Liver (tissue), 9 donors: ENCODE measurements around the gene GATB. TPM values are rescaled to one million over a fixed set of nuclear protein-coding genes. Genes with fewer than 3 reads are reported as not detected.
"Not testable (repeated sequence)": the region's sequence is repeated elsewhere in the genome, so short reads cannot be mapped to it uniquely, and the experiment has no call there.

Experiments used
- DNase-seq: peaks from one replicate; pipeline ENCODE4 v3.0.0-alpha.2; 2017; ENCODE audit warnings: low spot score
- H3K27ac ChIP-seq, 2 donors: one replicate each; pipeline ENCODE4 v1.7.0; 2013; ENCODE audit warnings: inconsistent platforms in 2 of 2, low read length in 2 of 2, control low read depth in 1 of 2, low read depth in 1 of 2, mild to moderate bottlenecking in 1 of 2
- H3K27me3 ChIP-seq, 4 donors: one replicate each; pipeline versions ENCODE4 v1.6.1 to v1.7.0; 2013; ENCODE audit warnings: low read length in 3 of 4, inconsistent platforms in 1 of 4, mild to moderate bottlenecking in 1 of 4, moderate library complexity in 1 of 4; ENCODE audit not compliant: control insufficient read depth in 4 of 4, insufficient read depth in 4 of 4
- H3K36me3 ChIP-seq, 4 donors: one replicate each; pipeline versions ENCODE4 v1.6.1 to v1.7.0; 2013; ENCODE audit warnings: low read length in 3 of 4, mild to moderate bottlenecking in 3 of 4, low read depth in 1 of 4, moderate library complexity in 1 of 4; ENCODE audit not compliant: control insufficient read depth in 4 of 4, insufficient read depth in 3 of 4
- H3K4me1 ChIP-seq, 4 donors: one replicate each; pipeline versions ENCODE4 v1.6.1 to v1.7.0; 2013; ENCODE audit warnings: low read length in 3 of 4, mild to moderate bottlenecking in 3 of 4, moderate library complexity in 1 of 4; ENCODE audit not compliant: control insufficient read depth in 4 of 4, insufficient read depth in 4 of 4
- H3K4me3 ChIP-seq, 3 donors: one replicate each; pipeline versions ENCODE4 v1.6.1 to v1.7.0; 2013; ENCODE audit warnings: low read length in 3 of 3, control low read depth in 1 of 3, low read depth in 1 of 3, mild to moderate bottlenecking in 1 of 3
- H3K9ac ChIP-seq, 2 donors: one replicate each; pipeline ENCODE4 v1.7.0; 2013; ENCODE audit warnings: low read length in 2 of 2, mild to moderate bottlenecking in 2 of 2, moderate library complexity in 2 of 2, control low read depth in 1 of 2, low read depth in 1 of 2
- H3K9me3 ChIP-seq, 4 donors: one replicate each; pipeline versions ENCODE4 v1.6.1 to v1.7.0; 2013; ENCODE audit warnings: low read length in 3 of 4; ENCODE audit not compliant: control insufficient read depth in 4 of 4
- CTCF ChIP-seq: fragments of 150-350 bp; IDR thresholded peaks from 2 replicates; pipeline ENCODE4 v1.5.1; 2017; ENCODE audit warnings: improper control_type of control experiment, low read depth, low read length; ENCODE audit not compliant: missing input control
- EGR1 ChIP-seq, 2 donors: IDR thresholded peaks; 2 replicates each; pipeline ENCODE4 v1.6.1; 2016 to 2018; ENCODE audit warnings: antibody characterized with exemption in 2 of 2, low read depth in 2 of 2
- FOXA1 ChIP-seq: IDR thresholded peaks from 2 replicates; pipeline ENCODE4 v1.6.1; 2016; ENCODE audit warnings: antibody characterized with exemption
- FOXA2 ChIP-seq: IDR thresholded peaks from 2 replicates; pipeline ENCODE4 v1.6.1; 2016; ENCODE audit warnings: antibody characterized with exemption
- GABPA ChIP-seq, 2 donors: IDR thresholded peaks in 1 of 2; conservative IDR thresholded peaks in 1 of 2; 2 replicates each; pipeline ENCODE4 v1.6.1; 2016; ENCODE audit warnings: antibody characterized with exemption in 2 of 2, mild to moderate bottlenecking in 1 of 2, moderate library complexity in 1 of 2
- HNF4A ChIP-seq, 2 donors: conservative IDR thresholded peaks; 2 replicates each; pipeline ENCODE4 v1.6.1; 2016; ENCODE audit warnings: antibody characterized with exemption in 2 of 2, mild to moderate bottlenecking in 2 of 2
- HNF4G ChIP-seq: IDR thresholded peaks from 2 replicates; pipeline ENCODE4 v1.6.1; 2016; ENCODE audit warnings: antibody characterized with exemption
- JUND ChIP-seq, 2 donors: IDR thresholded peaks; 2 replicates each; pipeline ENCODE4 v1.6.1; 2016; ENCODE audit warnings: antibody characterized with exemption in 2 of 2
- MAX ChIP-seq: IDR thresholded peaks from 2 replicates; pipeline ENCODE4 v1.6.1; 2016; ENCODE audit warnings: antibody characterized with exemption
- NR2F2 ChIP-seq: IDR thresholded peaks from 2 replicates; pipeline ENCODE4 v1.6.1; 2016; ENCODE audit warnings: antibody characterized with exemption
- RAD21 ChIP-seq, 2 donors: IDR thresholded peaks; 2 replicates each; pipeline ENCODE4 v1.6.1; 2016; ENCODE audit warnings: antibody characterized with exemption in 2 of 2, mild to moderate bottlenecking in 2 of 2
- REST ChIP-seq: IDR thresholded peaks from 2 replicates; pipeline ENCODE4 v1.6.1; 2016; ENCODE audit warnings: antibody characterized with exemption, mild to moderate bottlenecking
- RXRA ChIP-seq, 2 donors: IDR thresholded peaks; 2 replicates each; pipeline ENCODE4 v1.6.1; 2017 to 2018; ENCODE audit warnings: antibody characterized with exemption in 2 of 2, mild to moderate bottlenecking in 1 of 2
- SP1 ChIP-seq: IDR thresholded peaks from 2 replicates; pipeline ENCODE4 v1.6.1; 2018; ENCODE audit warnings: antibody characterized with exemption, mild to moderate bottlenecking
- TAF1 ChIP-seq: conservative IDR thresholded peaks from 2 replicates; pipeline ENCODE4 v1.6.1; 2016; ENCODE audit warnings: antibody characterized with exemption, mild to moderate bottlenecking
- YY1 ChIP-seq: IDR thresholded peaks from 2 replicates; pipeline ENCODE4 v1.6.1; 2016; ENCODE audit warnings: antibody characterized with exemption, mild to moderate bottlenecking
- ZBTB33 ChIP-seq: IDR thresholded peaks from 2 replicates; pipeline ENCODE4 v1.6.1; 2016; ENCODE audit warnings: antibody characterized with exemption
- WGBS: extraction: QIAGEN DNeasy Blood & Tissue Kit; methylation state at CpG from one replicate; pipeline ENCODE4 v1.1.7; 2013; 5-methylcytosine and 5-hydroxymethylcytosine counted together
- polyA plus RNA-seq, 2 donors: library from polyadenylated mRNA; stranded (reverse) in 1 of 2; unstranded in 1 of 2; fragments of 200-250 nt in 1 of 2; fragments of >200 nt in 1 of 2; fragmentation: Nextera tagmentation in 1 of 2; extraction: Ambion mirVana in 1 of 2; gene quantifications; one replicate each; pipeline versions ENCODE4 v1.2.1 to v1.2.3, GENCODE V29; 2013 to 2015
- total RNA-seq, 2 donors: library from RNA; depleted of rRNA; stranded (reverse); fragments of >200 nt; gene quantifications; one replicate each; pipeline ENCODE4 v1.2.3, GENCODE V29; 2014
- donor health status: healthy.
- donor health status: healthy.
- donor health status: healthy.
- donor health status: healthy.
- donor health status: healthy.

The GATB gene
- total and polyA plus RNA-seq, 4 donors = 10.4 to 17.3 (median 12.5) TPM

- WGBS = 100% methylated on average over 1 of the region's 1 CpG
- Histone ChIP-seq H3K27me3 (no peaks in the 10 kb centered on the region), H3K4me1 (no peaks in the 10 kb centered on the region), H3K9me3 (peaks cover 0 to 8% (median 4%) of the 10 kb centered on the region in 4 donors), H3K9ac (no peak overlapping the region), H3K36me3 (peaks cover 0 to 8% (median 1%) of the 10 kb centered on the region in 4 donors), H3K27ac (no peak overlapping the region), H3K4me3 (no peak overlapping the region)
- DNase-seq = no peak
- TF ChIP-seq EGR1 (IDR thresholded peaks at IDR 0.05; ENCODE audit: low read depth in 2 of 2) (no peak), MAX (no peak), HNF4G (no peak), ZBTB33 (no peak), CTCF (no peak), RXRA (IDR thresholded peaks at IDR 0.05) (no peak), JUND (IDR thresholded peaks at IDR 0.05) (no peak), REST (no peak), TAF1 (no peak), SP1 (no peak), RAD21 (IDR thresholded peaks at IDR 0.05) (no peak), GABPA (IDR thresholded peaks at IDR 0.05 in 1 of 2, conservative IDR thresholded peaks at IDR 0.05 in 1 of 2) (no peak), FOXA2 (no peak), HNF4A (conservative IDR thresholded peaks at IDR 0.05) (no peak), FOXA1 (no peak), YY1 (no peak), NR2F2 (no peak)
Observed at GRCh38 chr4:151736361-151736760, 24.4 kb downstream of the GATB start.

- H3K27me3 ChIP-seq, H3K4me1 ChIP-seq, H3K36me3 ChIP-seq, H3K27ac ChIP-seq, H3K9me3 ChIP-seq, H3K4me3 ChIP-seq, DNase-seq, H3K9ac ChIP-seq: not testable (repeated sequence)
- WGBS = 93% methylated on average over 33 of the region's 34 CpGs
Observed at GRCh38 chr4:151731670-151732069, 29.1 kb downstream of the GATB start.
